Measurements from ENCODE around the gene HDAC8. TPM values are rescaled to one million over a fixed set of nuclear protein-coding genes. Genes with fewer than 3 reads are reported as not detected.
"Not testable (repeated sequence)": the region's sequence is repeated elsewhere in the genome, so short reads cannot be mapped to it uniquely, and the experiment has no call there.

Gene HDAC8
- total RNA-seq, 1 experiment from 2014 or later, result 21.4 TPM

DNA sequence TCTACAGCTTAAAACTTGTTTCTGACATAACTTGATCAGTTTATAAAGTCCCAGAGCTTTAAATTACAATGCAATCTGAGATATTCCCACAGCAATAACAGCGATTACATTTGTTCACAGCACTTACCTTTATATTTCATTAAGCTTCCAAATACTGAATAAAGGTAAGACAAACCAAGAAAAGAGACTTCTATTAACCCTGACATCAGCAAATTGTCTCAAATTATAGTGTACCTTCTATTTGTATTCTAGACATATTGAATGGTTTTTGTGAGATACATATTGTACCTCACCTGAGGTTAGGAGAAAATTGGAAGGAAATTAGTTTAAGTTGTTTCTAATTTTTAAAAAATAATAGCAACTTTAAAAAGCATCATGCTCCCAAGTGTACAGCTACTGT, 111.9 kb downstream of the HDAC8 start:
- Histone ChIP-seq H3K27me3 (ENCODE audit: insufficient read depth, low read length) (no peaks in the 10 kb centered on the region), H3K23ac (ENCODE audit: insufficient read length, low read depth, low read length) (no peak overlapping the region), H2AK5ac (ENCODE audit: insufficient read length, low read length) (no peak overlapping the region), H2BK12ac (ENCODE audit: insufficient read length, low read depth, low read length) (no peak overlapping the region), H3K18ac (ENCODE audit: insufficient read length, low read depth, low read length) (no peak overlapping the region), H3K4me1 (ENCODE audit: insufficient read depth, low read length) (no peaks in the 10 kb centered on the region), H2AFZ (ENCODE audit: low read length) (no peak overlapping the region), H3T11ph (ENCODE audit: low read length) (no peak overlapping the region), H2BK15ac (ENCODE audit: low read depth, low read length) (no peak overlapping the region), H4K5ac (ENCODE audit: insufficient read length, low read depth, low read length) (no peak overlapping the region), H2BK120ac (ENCODE audit: low read depth, low read length, poor library complexity, severe bottlenecking) (no peak overlapping the region), H3K27ac (ENCODE audit: insufficient read length, low read depth, low read length) (no peak overlapping the region), H3K9me3 (ENCODE audit: control insufficient read depth, low read depth, low read length) (peaks cover 36% of the 10 kb centered on the region), H2BK5ac (ENCODE audit: insufficient read length, low read length) (no peak overlapping the region), H4K91ac (ENCODE audit: insufficient read length, low read depth, low read length) (no peak overlapping the region), H3K14ac (ENCODE audit: insufficient read depth, low read length) (no peak overlapping the region), H3K79me2 (ENCODE audit: insufficient read depth, low read length) (no peaks in the 10 kb centered on the region), H3K23me2 (ENCODE audit: insufficient read length, low read depth, low read length, poor library complexity, severe bottlenecking) (no peaks in the 10 kb centered on the region), H3K9ac (ENCODE audit: extremely low read depth, insufficient read length, low read length) (no peak overlapping the region), H2BK20ac (ENCODE audit: low read depth, low read length, poor library complexity, severe bottlenecking) (no peak overlapping the region), H4K8ac (replicated peaks; ENCODE audit: insufficient read length, low read depth, low read length) (no peak overlapping the region), H3K56ac (ENCODE audit: insufficient read length, low read depth, low read length) (no peak overlapping the region), H3K4me2 (ENCODE audit: insufficient read depth, insufficient read length, low read length) (no peak overlapping the region), H4K20me1 (ENCODE audit: control insufficient read depth, insufficient read depth, insufficient read length) (no peaks in the 10 kb centered on the region), H3K79me1 (ENCODE audit: insufficient read depth, low read depth, low read length, poor library complexity, severe bottlenecking) (no peaks in the 10 kb centered on the region), H3K4ac (ENCODE audit: low read depth, low read length) (no peak overlapping the region)
- no peaks in the 10 kb centered on the region for H3K27me3 Mint-ChIP-seq (ENCODE audit: low read depth)
- H3K36me3 Mint-ChIP-seq (ENCODE audit: insufficient read depth in 1 of 3, low read depth in 3 of 3), result peaks cover 5 to 30% (median 10%) of the 10 kb centered on the region in 3 experiments; a peak in 6 of 7 replicates
- no CpG with 5 or more reads among the region's 1 CpG for WGBS (ENCODE audit: extremely low coverage, insufficient read length, low lambda C conversion rate)
- DNase-seq, result no peak
- no peak overlapping the region for H3K27ac Mint-ChIP-seq
- no peak overlapping the region for H3K4me3 Mint-ChIP-seq
- peaks cover 52 to 56% of the 10 kb centered on the region in 2 experiments for H3K9me3 Mint-ChIP-seq
- TF ChIP-seq, protein P1, sequence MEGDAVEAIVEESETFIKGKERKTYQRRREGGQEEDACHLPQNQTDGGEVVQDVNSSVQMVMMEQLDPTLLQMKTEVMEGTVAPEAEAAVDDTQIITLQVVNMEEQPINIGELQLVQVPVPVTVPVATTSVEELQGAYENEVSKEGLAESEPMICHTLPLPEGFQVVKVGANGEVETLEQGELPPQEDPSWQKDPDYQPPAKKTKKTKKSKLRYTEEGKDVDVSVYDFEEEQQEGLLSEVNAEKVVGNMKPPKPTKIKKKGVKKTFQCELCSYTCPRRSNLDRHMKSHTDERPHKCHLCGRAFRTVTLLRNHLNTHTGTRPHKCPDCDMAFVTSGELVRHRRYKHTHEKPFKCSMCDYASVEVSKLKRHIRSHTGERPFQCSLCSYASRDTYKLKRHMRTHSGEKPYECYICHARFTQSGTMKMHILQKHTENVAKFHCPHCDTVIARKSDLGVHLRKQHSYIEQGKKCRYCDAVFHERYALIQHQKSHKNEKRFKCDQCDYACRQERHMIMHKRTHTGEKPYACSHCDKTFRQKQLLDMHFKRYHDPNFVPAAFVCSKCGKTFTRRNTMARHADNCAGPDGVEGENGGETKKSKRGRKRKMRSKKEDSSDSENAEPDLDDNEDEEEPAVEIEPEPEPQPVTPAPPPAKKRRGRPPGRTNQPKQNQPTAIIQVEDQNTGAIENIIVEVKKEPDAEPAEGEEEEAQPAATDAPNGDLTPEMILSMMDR (conservative IDR thresholded peaks at IDR 0.05), result no peak
- H3K4me1 Mint-ChIP-seq, result no peaks in the 10 kb centered on the region

DNA sequence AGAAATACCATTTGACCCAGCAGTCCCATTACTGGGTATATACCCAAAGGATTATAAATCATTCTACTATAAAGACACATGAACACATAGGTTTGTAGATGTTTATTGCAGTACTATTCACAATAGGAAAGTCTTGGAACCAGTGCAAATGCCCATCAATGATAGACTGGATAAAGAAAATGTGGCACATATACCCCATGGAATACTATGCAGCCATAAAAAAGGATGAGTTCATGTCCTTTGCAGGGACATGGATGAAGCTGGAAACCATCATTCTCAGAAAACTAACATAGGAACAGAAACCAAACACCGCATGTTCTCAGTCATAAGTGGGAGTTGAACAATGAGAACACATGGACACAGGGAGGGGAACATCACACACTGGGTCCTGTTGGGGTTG, 123.6 kb downstream of the HDAC8 start:
- not testable (repeated sequence) for H3K23ac ChIP-seq (ENCODE audit: insufficient read length, low read depth, low read length); H2BK15ac ChIP-seq (ENCODE audit: low read depth, low read length); H2BK120ac ChIP-seq (ENCODE audit: low read depth, low read length, poor library complexity, severe bottlenecking); H3K4me2 ChIP-seq (ENCODE audit: insufficient read depth, insufficient read length, low read length); H3K27ac Mint-ChIP-seq; H3K4me3 Mint-ChIP-seq; H3K4me1 ChIP-seq (ENCODE audit: insufficient read depth, low read length); H4K5ac ChIP-seq (ENCODE audit: insufficient read length, low read depth, low read length); H3K79me1 ChIP-seq (ENCODE audit: insufficient read depth, low read depth, low read length, poor library complexity, severe bottlenecking); H3K23me2 ChIP-seq (ENCODE audit: insufficient read length, low read depth, low read length, poor library complexity, severe bottlenecking); H3K27me3 Mint-ChIP-seq (ENCODE audit: low read depth); H3K18ac ChIP-seq (ENCODE audit: insufficient read length, low read depth, low read length); H3K14ac ChIP-seq (ENCODE audit: insufficient read depth, low read length); H3K9me3 ChIP-seq (ENCODE audit: control insufficient read depth, low read depth, low read length); H2BK5ac ChIP-seq (ENCODE audit: insufficient read length, low read length); H3K56ac ChIP-seq (ENCODE audit: insufficient read length, low read depth, low read length); DNase-seq; H4K91ac ChIP-seq (ENCODE audit: insufficient read length, low read depth, low read length); H3K4ac ChIP-seq (ENCODE audit: low read depth, low read length); H3T11ph ChIP-seq (ENCODE audit: low read length); H3K27me3 ChIP-seq (ENCODE audit: insufficient read depth, low read length); H3K27ac ChIP-seq (ENCODE audit: insufficient read length, low read depth, low read length); H2AFZ ChIP-seq (ENCODE audit: low read length); H3K79me2 ChIP-seq (ENCODE audit: insufficient read depth, low read length); H3K4me1 Mint-ChIP-seq; H2AK5ac ChIP-seq (ENCODE audit: insufficient read length, low read length); H2BK12ac ChIP-seq (ENCODE audit: insufficient read length, low read depth, low read length); H2BK20ac ChIP-seq (ENCODE audit: low read depth, low read length, poor library complexity, severe bottlenecking); H4K8ac ChIP-seq (replicated peaks; ENCODE audit: insufficient read length, low read depth, low read length); H3K9ac ChIP-seq (ENCODE audit: extremely low read depth, insufficient read length, low read length); H4K20me1 ChIP-seq (ENCODE audit: control insufficient read depth, insufficient read depth, insufficient read length)
- no CpG with 5 or more reads among the region's 1 CpG for WGBS (ENCODE audit: extremely low coverage, insufficient read length, low lambda C conversion rate)
- Mint-ChIP-seq H3K9me3 (peaks cover 55 to 66% of the 10 kb centered on the region in 2 experiments), H3K36me3 (ENCODE audit: insufficient read depth in 1 of 3, low read depth in 3 of 3) (peaks cover 10 to 23% (median 12%) of the 10 kb centered on the region in 3 experiments; a peak in 6 of 7 replicates)
